Naive thymus-derived CD4-positive, alpha-beta T cell (primary cell): ENCODE measurements around the gene DSCAM. TPM values are rescaled to one million over a fixed set of nuclear protein-coding genes. Genes with fewer than 3 reads are reported as not detected.

Experiments
- ATAC-seq: fragments of 150-1000 bp; cut with Tn5 transposase; 2 replicates; pipeline ENCODE4 v1.10.0; 2021; ENCODE audit warnings: mild to moderate bottlenecking, moderate library complexity
- CTCF ChIA-PET: fragments of 350-600 bp; sonication (Branson Sonifier 250); formaldehyde crosslinking; loops from one replicate; lab custom pipeline; 2021; ENCODE audit warnings: antibody characterized with exemption; lab: Charles Lee
- POLR2A ChIA-PET: fragments of 350-600 bp; sonication (Branson Sonifier 250); formaldehyde crosslinking; loops from one replicate; lab custom pipeline; 2021; ENCODE audit warnings: antibody characterized with exemption, inconsistent platforms; lab: Charles Lee
- DNase-seq, 9 donors: peaks; one replicate each; pipeline versions ENCODE4 v3.0.0 to v3.0.0-alpha.2; 2020 to 2022; ENCODE audit warnings: mixed read lengths in 1 of 9
- H3K27ac ChIP-seq: one replicate; pipeline ENCODE4 v1.7.0; 2013; ENCODE audit warnings: mild to moderate bottlenecking, low read depth, low read length, moderate library complexity
- H3K27me3 ChIP-seq, 2 donors: one replicate each; pipeline ENCODE4 v1.7.0; 2013; ENCODE audit warnings: low read length in 2 of 2, mild to moderate bottlenecking in 2 of 2, moderate library complexity in 2 of 2; ENCODE audit not compliant: control insufficient read depth in 2 of 2, insufficient read depth in 2 of 2
- H3K36me3 ChIP-seq, 3 experiments: 1 replicate in 2 of 3; 2 replicates in 1 of 3; pipeline ENCODE4 v1.7.0; 2013; ENCODE audit warnings: low read length in 3 of 3, mild to moderate bottlenecking in 3 of 3, moderate library complexity in 1 of 3; ENCODE audit not compliant: insufficient read depth in 3 of 3, control insufficient read depth in 2 of 3
- H3K4me1 ChIP-seq, 2 donors: one replicate each; pipeline ENCODE4 v1.7.0; 2013; ENCODE audit warnings: low read length in 2 of 2, mild to moderate bottlenecking in 2 of 2, moderate library complexity in 1 of 2; ENCODE audit not compliant: control insufficient read depth in 2 of 2, insufficient read depth in 2 of 2
- H3K4me3 ChIP-seq: 2 replicates; pipeline ENCODE4 v1.7.0; 2013; ENCODE audit warnings: mild to moderate bottlenecking, low read length
- H3K9me3 ChIP-seq, 3 experiments: 1 replicate in 2 of 3; 2 replicates in 1 of 3; pipeline ENCODE4 v1.7.0; 2013; ENCODE audit warnings: low read length in 3 of 3; ENCODE audit not compliant: control insufficient read depth in 2 of 3
- H3K27ac Mint-ChIP-seq, 9 donors: one replicate each; pipeline ENCODE4 v1.8.0; 2020 to 2022; ENCODE audit warnings: mixed read lengths in 9 of 9, mild to moderate bottlenecking in 8 of 9, moderate library complexity in 5 of 9, inconsistent platforms in 2 of 9
- H3K27me3 Mint-ChIP-seq, 5 donors: one replicate each; pipeline ENCODE4 v1.8.0; 2021 to 2022; ENCODE audit warnings: mixed read lengths in 5 of 5, mild to moderate bottlenecking in 1 of 5
- H3K36me3 Mint-ChIP-seq, 5 donors: one replicate each; pipeline ENCODE4 v1.8.0; 2020 to 2022; ENCODE audit warnings: mixed read lengths in 5 of 5, mild to moderate bottlenecking in 3 of 5, inconsistent platforms in 1 of 5
- H3K4me1 Mint-ChIP-seq, 7 donors: one replicate each; pipeline ENCODE4 v1.8.0; 2020 to 2022; ENCODE audit warnings: mixed read lengths in 7 of 7, mild to moderate bottlenecking in 3 of 7, inconsistent platforms in 1 of 7
- H3K4me3 Mint-ChIP-seq, 10 donors: one replicate each; pipeline ENCODE4 v1.8.0; 2020 to 2022; ENCODE audit warnings: mild to moderate bottlenecking in 10 of 10, mixed read lengths in 10 of 10, moderate library complexity in 6 of 10, inconsistent platforms in 2 of 10
- H3K9me3 Mint-ChIP-seq, 11 donors: one replicate each; pipeline ENCODE4 v1.8.0; 2020 to 2022; ENCODE audit warnings: mixed read lengths in 11 of 11, mild to moderate bottlenecking in 4 of 11, inconsistent platforms in 1 of 11, moderate library complexity in 1 of 11
- intact Hi-C, 2 donors: fragments of 100-400 bp; cut with micrococcal nuclease; formaldehyde crosslinking; loops; one replicate each; pipeline ENCODE4 v1.15.1; 2023
- polyA plus RNA-seq, 2 donors: library from polyadenylated mRNA; unstranded; fragments of 300-500 nt; fragmentation: Illumina TruSeq; gene quantifications; one replicate each; pipeline ENCODE4 v1.2.3, GENCODE V29; 2021
- total RNA-seq, 6 experiments: library from RNA in 5 of 6; stranded (reverse) in 5 of 6; gene quantifications; 1 replicate in 5 of 6; 2 replicates in 1 of 6; pipeline ENCODE4 v1.2.3 and lab custom pipeline; 2021 to 2026

The DSCAM gene
- total and polyA plus RNA-seq, 7 experiments from 2014 or later, result not detected

GRCh38 chr21:40850071-40850470 lies 3.1 kb upstream of the DSCAM start:
- ChIA-PET POLR2A (no interaction called here), CTCF (no interaction called here)
- H3K4me3 Mint-ChIP-seq, result no peak overlapping the region
- ATAC-seq, result no peak
- intact Hi-C loops, result no loop called here
- no peak overlapping the region for H3K27ac Mint-ChIP-seq
- no peak for DNase-seq
- Histone ChIP-seq H3K4me3 (no peak overlapping the region), H3K27me3 (no peaks in the 10 kb centered on the region), H3K27ac (no peak overlapping the region), H3K9me3 (no peaks in the 10 kb centered on the region), H3K36me3 (no peaks in the 10 kb centered on the region), H3K4me1 (no peaks in the 10 kb centered on the region)
- H3K27me3 Mint-ChIP-seq, result peaks cover 28 to 47% (median 42%) of the 10 kb centered on the region in 5 donors
- H3K36me3 Mint-ChIP-seq, result no peaks in the 10 kb centered on the region
- H3K4me1 Mint-ChIP-seq, result peaks cover 0 to 6% (median 4%) of the 10 kb centered on the region in 7 donors
- peaks cover 0 to 8% (median 0%) of the 10 kb centered on the region in 11 donors for H3K9me3 Mint-ChIP-seq

DNA sequence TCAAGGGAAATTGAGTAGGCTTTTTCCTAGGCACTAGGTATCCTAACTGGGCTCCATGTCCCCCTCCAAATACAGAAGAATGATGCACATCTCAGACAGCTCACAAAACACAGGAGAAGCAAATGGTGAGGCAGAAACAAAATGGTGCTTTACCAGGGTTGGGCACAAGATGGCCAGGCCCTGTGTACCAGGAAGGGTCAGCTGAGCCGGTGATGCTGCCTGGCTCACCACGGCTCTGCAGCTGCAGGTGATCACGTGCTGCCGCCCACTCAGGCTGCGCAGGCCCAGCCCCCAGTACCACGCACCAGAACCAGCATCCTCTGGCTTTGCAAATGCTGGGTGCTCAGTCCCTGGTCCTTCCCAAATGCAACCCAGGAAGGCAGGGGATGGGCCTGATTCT lies 993 bp upstream of the DSCAM start:
- Mint-ChIP-seq H3K27me3 (peaks cover 34 to 47% (median 41%) of the 10 kb centered on the region in 5 donors), H3K4me1 (peaks cover 0 to 6% (median 4%) of the 10 kb centered on the region in 7 donors), H3K36me3 (no peaks in the 10 kb centered on the region), H3K9me3 (peaks cover 0 to 8% (median 0%) of the 10 kb centered on the region in 11 donors), H3K4me3 (no peak overlapping the region), H3K27ac (no peak overlapping the region)
- no peak for DNase-seq
- no peaks in the 10 kb centered on the region for H3K36me3 ChIP-seq
- ChIA-PET POLR2A (no interaction called here), CTCF (no interaction called here)
- intact Hi-C loops, result no loop called here
- no peak overlapping the region for H3K27ac ChIP-seq
- no peaks in the 10 kb centered on the region for H3K9me3 ChIP-seq
- H3K4me1 ChIP-seq, result no peaks in the 10 kb centered on the region
- no peaks in the 10 kb centered on the region for H3K27me3 ChIP-seq
- H3K4me3 ChIP-seq, result no peak overlapping the region
- no peak for ATAC-seq

- ATAC-seq, result no peak
- CTCF ChIA-PET, result no interaction called here
- no peak overlapping the region for H3K4me3 Mint-ChIP-seq
- Histone ChIP-seq H3K27ac (no peak overlapping the region), H3K4me3 (no peak overlapping the region), H3K27me3 (no peaks in the 10 kb centered on the region), H3K9me3 (no peaks in the 10 kb centered on the region), H3K4me1 (no peaks in the 10 kb centered on the region), H3K36me3 (no peaks in the 10 kb centered on the region)
- POLR2A ChIA-PET, result no interaction called here
- H3K9me3 Mint-ChIP-seq, result peaks cover 0 to 8% (median 0%) of the 10 kb centered on the region in 11 donors
- intact Hi-C loops, result no loop called here
- peaks cover 0 to 13% (median 5%) of the 10 kb centered on the region in 7 donors for H3K4me1 Mint-ChIP-seq
- DNase-seq, result no peak
- no peak overlapping the region for H3K27ac Mint-ChIP-seq
- H3K27me3 Mint-ChIP-seq, result peaks cover 50 to 64% (median 56%) of the 10 kb centered on the region in 5 donors
- peaks cover 0 to 2% (median 0%) of the 10 kb centered on the region in 5 donors for H3K36me3 Mint-ChIP-seq
Measured at GRCh38 chr21:40846103-40846502, 855 bp downstream of the DSCAM start.

DNA sequence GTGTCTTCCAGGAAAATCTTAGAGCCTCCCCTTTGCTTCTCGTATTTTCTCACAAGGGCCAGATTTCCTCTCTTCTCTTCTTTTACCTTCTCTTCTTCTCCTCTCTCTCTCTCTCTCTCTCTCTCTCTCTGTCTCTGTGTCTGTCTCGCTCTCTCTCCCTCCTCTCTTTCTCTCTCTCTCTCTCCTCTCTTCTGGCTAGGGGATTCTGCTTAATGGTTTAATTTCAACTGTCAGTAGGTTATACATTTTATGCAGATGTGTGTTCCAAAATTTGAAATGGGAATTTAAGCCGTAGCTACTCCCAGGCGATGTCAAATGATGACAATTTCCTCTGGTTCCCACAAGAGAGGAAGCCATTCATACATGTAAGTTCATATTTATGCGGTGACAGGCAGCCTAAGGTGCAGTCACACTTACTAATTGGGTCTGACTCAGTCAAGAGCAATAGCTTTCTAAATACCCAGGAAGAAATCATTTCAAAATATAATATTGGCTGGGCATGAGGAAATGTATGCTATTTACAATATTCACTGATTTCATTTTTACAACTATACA lies 1.4 kb downstream of the DSCAM start:
- H3K4me1 Mint-ChIP-seq, result peaks cover 0 to 19% (median 5%) of the 10 kb centered on the region in 7 donors
- no peak for ATAC-seq
- peaks cover 0 to 12% (median 0%) of the 10 kb centered on the region in 11 donors for H3K9me3 Mint-ChIP-seq
- H3K27me3 Mint-ChIP-seq, result peaks cover 55 to 70% (median 59%) of the 10 kb centered on the region in 5 donors
- DNase-seq, result no peak
- Histone ChIP-seq H3K9me3 (no peaks in the 10 kb centered on the region), H3K27ac (no peak overlapping the region), H3K4me3 (no peak overlapping the region), H3K4me1 (no peaks in the 10 kb centered on the region), H3K27me3 (no peaks in the 10 kb centered on the region), H3K36me3 (no peaks in the 10 kb centered on the region)
- H3K4me3 Mint-ChIP-seq, result no peak overlapping the region
- ChIA-PET CTCF (no interaction called here), POLR2A (no interaction called here)
- peaks cover 0 to 5% (median 0%) of the 10 kb centered on the region in 5 donors for H3K36me3 Mint-ChIP-seq
- intact Hi-C loops, result no loop called here
- H3K27ac Mint-ChIP-seq, result no peak overlapping the region

- Mint-ChIP-seq H3K27ac (no peak overlapping the region), H3K9me3 (peaks cover 0 to 14% (median 0%) of the 10 kb centered on the region in 11 donors), H3K36me3 (peaks cover 0 to 5% (median 0%) of the 10 kb centered on the region in 5 donors), H3K4me3 (no peak overlapping the region), H3K4me1 (peaks cover 0 to 21% (median 5%) of the 10 kb centered on the region in 7 donors), H3K27me3 (peaks cover 58 to 70% (median 62%) of the 10 kb centered on the region in 5 donors)
- Histone ChIP-seq H3K36me3 (no peaks in the 10 kb centered on the region), H3K4me3 (no peak overlapping the region), H3K9me3 (no peaks in the 10 kb centered on the region), H3K4me1 (no peaks in the 10 kb centered on the region), H3K27ac (no peak overlapping the region), H3K27me3 (no peaks in the 10 kb centered on the region)
- ATAC-seq (no peak), DNase-seq (no peak)
- intact Hi-C loops, result no loop called here
- ChIA-PET CTCF (no interaction called here), POLR2A (no interaction called here)
Measured at GRCh38 chr21:40844935-40845334, 2.0 kb downstream of the DSCAM start.

GRCh38 chr21:40842197-40842552 lies 4.8 kb downstream of the DSCAM start:
- Histone ChIP-seq H3K4me1 (no peaks in the 10 kb centered on the region), H3K4me3 (no peak overlapping the region), H3K9me3 (no peaks in the 10 kb centered on the region), H3K36me3 (no peaks in the 10 kb centered on the region), H3K27me3 (no peaks in the 10 kb centered on the region), H3K27ac (no peak overlapping the region)
- Mint-ChIP-seq H3K27ac (no peak overlapping the region), H3K36me3 (peaks cover 0 to 5% (median 0%) of the 10 kb centered on the region in 5 donors), H3K4me3 (peak overlapping the region in 1 of 10 donors; percentile 26), H3K4me1 (peaks cover 0 to 16% (median 5%) of the 10 kb centered on the region in 7 donors), H3K27me3 (peaks cover 48 to 60% (median 52%) of the 10 kb centered on the region in 5 donors), H3K9me3 (peaks cover 0 to 11% (median 0%) of the 10 kb centered on the region in 11 donors)
- no peak for DNase-seq
- ATAC-seq, result no peak
- ChIA-PET CTCF (no interaction called here), POLR2A (no interaction called here)
- intact Hi-C loops, result no loop called here
